Measurements from ENCODE around the gene ZNF496. TPM values are rescaled to one million over a fixed set of nuclear protein-coding genes. Genes with fewer than 3 reads are reported as not detected.

The ZNF496 gene
- total RNA-seq, 2 donors from 2014 or later: 63.5 to 65.6 TPM

- H3K4me1 Mint-ChIP-seq: peaks cover 6% of the 10 kb centered on the region
- Histone ChIP-seq H3K4me1 (ENCODE audit: control insufficient read depth, insufficient read depth, low read length) (no peaks in the 10 kb centered on the region), H3K4me3 (ENCODE audit: low read length) (no peak overlapping the region), H3K27me3 (ENCODE audit: control insufficient read depth, insufficient read depth, low read length, poor library complexity, severe bottlenecking) (no peaks in the 10 kb centered on the region), H3K9ac (ENCODE audit: extremely low read depth, low read length, poor library complexity, severe bottlenecking) (no peak overlapping the region), H3K9me3 (ENCODE audit: control insufficient read depth, low read length) (no peaks in the 10 kb centered on the region), H3K36me3 (ENCODE audit: control insufficient read depth, insufficient read depth, low read length) (peaks cover 92% of the 10 kb centered on the region), H3K27ac (ENCODE audit: low read depth, low read length) (peak overlapping the region; percentile 70)
- no peak overlapping the region for H3K4me3 Mint-ChIP-seq
- DNase-seq: no peak
- TF ChIP-seq CTCF (conservative IDR thresholded peaks at IDR 0.05): no peak
- WGBS, 2 experiments (ENCODE audit: insufficient coverage in 1 of 2, insufficient read length in 1 of 2): 85% methylated on average over 1 of the region's 2 CpGs; no CpG with 5 or more reads in 1 of the 2 experiments
- H3K27me3 Mint-ChIP-seq (ENCODE audit: insufficient read depth): no peaks in the 10 kb centered on the region
- H3K9me3 Mint-ChIP-seq: no peaks in the 10 kb centered on the region
- H3K36me3 Mint-ChIP-seq (ENCODE audit: low read depth): peaks cover 85% of the 10 kb centered on the region
- H3K27ac Mint-ChIP-seq: no peak overlapping the region
Observed at GRCh38 chr1:247324923-247325322, 6.7 kb downstream of the ZNF496 start.

GRCh38 chr1:247324204-247324787, 7.4 kb downstream of the ZNF496 start:
- 100% methylated on average over 1 of the region's 1 CpG for WGBS, 2 experiments (ENCODE audit: insufficient coverage in 1 of 2, insufficient read length in 1 of 2)
- Histone ChIP-seq H3K4me1 (ENCODE audit: control insufficient read depth, insufficient read depth, low read length) (no peaks in the 10 kb centered on the region), H3K27me3 (ENCODE audit: control insufficient read depth, insufficient read depth, low read length, poor library complexity, severe bottlenecking) (no peaks in the 10 kb centered on the region), H3K4me3 (ENCODE audit: low read length) (no peak overlapping the region), H3K9me3 (ENCODE audit: control insufficient read depth, low read length) (no peaks in the 10 kb centered on the region), H3K27ac (ENCODE audit: low read depth, low read length) (peak overlapping the region; percentile 70), H3K36me3 (ENCODE audit: control insufficient read depth, insufficient read depth, low read length) (peaks cover 92% of the 10 kb centered on the region), H3K9ac (ENCODE audit: extremely low read depth, low read length, poor library complexity, severe bottlenecking) (no peak overlapping the region)
- H3K4me3 Mint-ChIP-seq: no peak overlapping the region
- H3K36me3 Mint-ChIP-seq (ENCODE audit: low read depth): peaks cover 82% of the 10 kb centered on the region
- TF ChIP-seq CTCF (conservative IDR thresholded peaks at IDR 0.05): no peak
- H3K27ac Mint-ChIP-seq: no peak overlapping the region
- no peaks in the 10 kb centered on the region for H3K9me3 Mint-ChIP-seq
- no peak for DNase-seq
- no peaks in the 10 kb centered on the region for H3K27me3 Mint-ChIP-seq (ENCODE audit: insufficient read depth)
- H3K4me1 Mint-ChIP-seq: peaks cover 5% of the 10 kb centered on the region

GRCh38 chr1:247322849-247323586, 8.6 kb downstream of the ZNF496 start:
- peak overlapping the region; percentile 35 for H3K27ac Mint-ChIP-seq
- Histone ChIP-seq H3K27me3 (ENCODE audit: control insufficient read depth, insufficient read depth, low read length, poor library complexity, severe bottlenecking) (no peaks in the 10 kb centered on the region), H3K9me3 (ENCODE audit: control insufficient read depth, low read length) (no peaks in the 10 kb centered on the region), H3K4me1 (ENCODE audit: control insufficient read depth, insufficient read depth, low read length) (no peaks in the 10 kb centered on the region), H3K27ac (ENCODE audit: low read depth, low read length) (no peak overlapping the region), H3K9ac (ENCODE audit: extremely low read depth, low read length, poor library complexity, severe bottlenecking) (no peak overlapping the region), H3K36me3 (ENCODE audit: control insufficient read depth, insufficient read depth, low read length) (peaks cover 90% of the 10 kb centered on the region), H3K4me3 (ENCODE audit: low read length) (no peak overlapping the region)
- H3K9me3 Mint-ChIP-seq: no peaks in the 10 kb centered on the region
- no peak for DNase-seq
- no peak for TF ChIP-seq CTCF (conservative IDR thresholded peaks at IDR 0.05)
- no peak overlapping the region for H3K4me3 Mint-ChIP-seq
- H3K4me1 Mint-ChIP-seq: peaks cover 5% of the 10 kb centered on the region
- 70 to 87% methylated on average over 11 to 12 of the region's 12 CpGs for WGBS, 2 experiments (ENCODE audit: insufficient coverage in 1 of 2, insufficient read length in 1 of 2)
- peaks cover 77% of the 10 kb centered on the region for H3K36me3 Mint-ChIP-seq (ENCODE audit: low read depth)
- H3K27me3 Mint-ChIP-seq (ENCODE audit: insufficient read depth): no peaks in the 10 kb centered on the region

All from endodermal cell (in vitro differentiated cells).